ENCODE data around the gene USP20. TPM values are rescaled to one million over a fixed set of nuclear protein-coding genes. Genes with fewer than 3 reads are reported as not detected.

Gene USP20
- total RNA-seq, 2 donors from 2014 or later = 34.7 to 44.3 TPM

DNA sequence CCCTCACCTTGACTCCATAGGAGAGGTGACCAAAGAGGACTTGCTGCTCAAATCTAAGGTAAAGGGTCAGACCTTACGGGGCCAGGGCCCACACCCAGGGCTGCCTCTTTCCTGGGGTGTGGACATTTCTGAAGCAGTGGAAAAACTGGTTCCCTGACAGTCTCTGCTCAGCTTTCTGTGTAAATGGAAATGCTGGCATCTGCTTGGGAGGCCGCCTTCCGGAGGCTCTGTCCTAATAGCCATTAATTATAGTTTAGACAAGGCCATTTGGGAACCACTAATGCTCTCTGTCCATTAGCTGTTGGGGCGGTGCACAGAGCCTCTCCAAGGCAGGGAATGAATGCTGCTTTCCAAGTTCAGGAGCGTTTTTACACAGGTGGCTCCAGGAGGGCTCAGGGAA, 17.3 kb downstream of the USP20 start:
- peaks cover 20 to 35% of the 10 kb centered on the region in 2 donors for H3K4me1 Mint-ChIP-seq (ENCODE audit: low read depth in 2 of 2)
- H3K9me3 Mint-ChIP-seq = no peaks in the 10 kb centered on the region
- H3K36me3 Mint-ChIP-seq = peaks cover 27% of the 10 kb centered on the region
- H3K27me3 Mint-ChIP-seq = no peaks in the 10 kb centered on the region
- ATAC-seq (no peak), DNase-seq (ENCODE audit: low spot score) (no peak)
- no peak overlapping the region for H3K27ac Mint-ChIP-seq
- H3K4me3 Mint-ChIP-seq = no peak overlapping the region

GRCh38 chr9:129853614-129854013, 18.4 kb downstream of the USP20 start:
- Mint-ChIP-seq H3K9me3 (no peaks in the 10 kb centered on the region), H3K4me3 (peak overlapping the region; percentile 18), H3K27ac (no peak overlapping the region), H3K36me3 (peaks cover 27% of the 10 kb centered on the region), H3K27me3 (no peaks in the 10 kb centered on the region), H3K4me1 (ENCODE audit: low read depth in 2 of 2) (peaks cover 20 to 35% of the 10 kb centered on the region in 2 donors)
- no peak for ATAC-seq
- DNase-seq (ENCODE audit: low spot score) = no peak

GRCh38 chr9:129854588-129855110, 19.4 kb downstream of the USP20 start:
- Mint-ChIP-seq H3K4me3 (peak overlapping the region; percentile 47), H3K27me3 (no peaks in the 10 kb centered on the region), H3K9me3 (no peaks in the 10 kb centered on the region), H3K4me1 (ENCODE audit: low read depth in 2 of 2) (peaks cover 20 to 35% of the 10 kb centered on the region in 2 donors), H3K36me3 (peaks cover 27% of the 10 kb centered on the region), H3K27ac (peak overlapping the region; percentile 17 to 24)
- ATAC-seq = peak in 1 of 2 donors; percentile 58
- DNase-seq (ENCODE audit: low spot score) = peak; percentile 54

- DNase-seq (ENCODE audit: low spot score) (no peak), ATAC-seq (no peak)
- peaks cover 28 to 31% of the 10 kb centered on the region in 2 donors for H3K4me1 Mint-ChIP-seq (ENCODE audit: low read depth in 2 of 2)
- H3K4me3 Mint-ChIP-seq = no peak overlapping the region
- no peaks in the 10 kb centered on the region for H3K9me3 Mint-ChIP-seq
- H3K27me3 Mint-ChIP-seq = no peaks in the 10 kb centered on the region
- peaks cover 22% of the 10 kb centered on the region for H3K36me3 Mint-ChIP-seq
- H3K27ac Mint-ChIP-seq = no peak overlapping the region
Measured at GRCh38 chr9:129857207-129857606, 21.9 kb downstream of the USP20 start.

GRCh38 chr9:129858167-129858962, 23.1 kb downstream of the USP20 start:
- H3K4me3 Mint-ChIP-seq = no peak overlapping the region
- DNase-seq (ENCODE audit: low spot score) (no peak), ATAC-seq (no peak)
- H3K27ac Mint-ChIP-seq = no peak overlapping the region
- H3K9me3 Mint-ChIP-seq = no peaks in the 10 kb centered on the region
- peaks cover 30 to 36% of the 10 kb centered on the region in 2 donors for H3K4me1 Mint-ChIP-seq (ENCODE audit: low read depth in 2 of 2)
- peaks cover 17% of the 10 kb centered on the region for H3K36me3 Mint-ChIP-seq
- no peaks in the 10 kb centered on the region for H3K27me3 Mint-ChIP-seq

GRCh38 chr9:129860653-129861446, 25.6 kb downstream of the USP20 start:
- DNase-seq (ENCODE audit: low spot score) (no peak), ATAC-seq (no peak)
- Mint-ChIP-seq H3K9me3 (no peaks in the 10 kb centered on the region), H3K4me3 (no peak overlapping the region), H3K27me3 (no peaks in the 10 kb centered on the region), H3K4me1 (ENCODE audit: low read depth in 2 of 2) (peaks cover 21 to 28% of the 10 kb centered on the region in 2 donors), H3K27ac (no peak overlapping the region), H3K36me3 (peaks cover 10% of the 10 kb centered on the region)

DNA sequence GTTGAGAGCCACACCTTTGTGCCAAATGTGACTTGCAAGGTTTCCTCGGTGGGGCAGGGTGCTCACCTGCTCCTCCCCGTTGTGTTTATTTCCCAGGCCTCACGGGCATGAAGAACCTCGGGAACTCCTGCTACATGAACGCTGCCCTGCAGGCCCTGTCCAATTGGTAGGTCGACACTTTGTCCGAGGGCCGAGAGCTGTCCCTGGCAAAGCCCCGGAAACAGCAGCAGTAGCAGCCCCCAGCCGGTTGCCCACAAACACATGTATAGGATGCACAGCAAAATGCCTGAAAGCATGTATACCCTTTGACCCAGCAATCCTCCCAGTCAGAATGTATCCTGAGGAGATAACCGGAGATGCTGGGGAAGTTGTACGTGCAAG, 26.2 kb downstream of the USP20 start:
- H3K27ac Mint-ChIP-seq = peak overlapping the region in 1 of 2 donors; percentile 28
- no peak for DNase-seq (ENCODE audit: low spot score)
- ATAC-seq = no peak
- H3K4me1 Mint-ChIP-seq (ENCODE audit: low read depth in 2 of 2) = peaks cover 24 to 32% of the 10 kb centered on the region in 2 donors
- H3K9me3 Mint-ChIP-seq = no peaks in the 10 kb centered on the region
- peak overlapping the region; percentile 25 for H3K4me3 Mint-ChIP-seq
- peaks cover 10% of the 10 kb centered on the region for H3K36me3 Mint-ChIP-seq
- H3K27me3 Mint-ChIP-seq = no peaks in the 10 kb centered on the region

DNA sequence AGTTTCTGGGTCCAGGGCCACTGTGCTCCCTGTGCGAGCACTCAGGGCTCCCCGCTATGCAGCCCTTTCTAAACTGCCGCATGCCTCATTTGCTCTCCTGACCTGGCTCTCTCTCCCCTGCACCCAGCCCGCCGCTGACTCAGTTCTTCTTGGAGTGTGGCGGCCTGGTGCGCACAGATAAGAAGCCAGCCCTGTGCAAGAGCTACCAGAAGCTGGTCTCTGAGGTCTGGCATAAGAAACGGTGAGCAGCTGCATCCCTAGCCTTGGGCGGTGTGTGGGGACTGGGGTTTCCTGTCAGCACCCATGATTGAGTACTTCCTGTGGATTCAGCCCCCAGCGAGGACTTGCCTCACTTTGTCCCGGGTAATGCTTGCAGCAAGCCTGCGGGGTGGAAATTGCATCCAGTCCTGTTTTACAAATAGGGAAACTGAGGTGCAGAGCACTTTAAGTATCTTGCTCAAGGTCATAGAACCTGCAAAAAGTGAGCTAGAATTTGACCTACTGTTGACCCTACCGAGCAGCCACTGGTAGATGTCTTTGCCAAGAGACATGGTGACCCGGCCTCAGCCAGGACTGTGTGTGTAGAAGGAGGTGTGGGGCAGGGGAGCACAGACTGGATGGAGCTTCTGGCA, 27.9 kb downstream of the USP20 start:
- peaks cover 32 to 37% of the 10 kb centered on the region in 2 donors for H3K4me1 Mint-ChIP-seq (ENCODE audit: low read depth in 2 of 2)
- peak; percentile 93 to 94 for ATAC-seq
- DNase-seq (ENCODE audit: low spot score) = peak; percentile 82
- peak overlapping the region; percentile 67 for H3K4me3 Mint-ChIP-seq
- peaks cover 10% of the 10 kb centered on the region for H3K36me3 Mint-ChIP-seq
- H3K27me3 Mint-ChIP-seq = no peaks in the 10 kb centered on the region
- peak overlapping the region; percentile 79 to 91 for H3K27ac Mint-ChIP-seq
- H3K9me3 Mint-ChIP-seq = no peaks in the 10 kb centered on the region

DNA sequence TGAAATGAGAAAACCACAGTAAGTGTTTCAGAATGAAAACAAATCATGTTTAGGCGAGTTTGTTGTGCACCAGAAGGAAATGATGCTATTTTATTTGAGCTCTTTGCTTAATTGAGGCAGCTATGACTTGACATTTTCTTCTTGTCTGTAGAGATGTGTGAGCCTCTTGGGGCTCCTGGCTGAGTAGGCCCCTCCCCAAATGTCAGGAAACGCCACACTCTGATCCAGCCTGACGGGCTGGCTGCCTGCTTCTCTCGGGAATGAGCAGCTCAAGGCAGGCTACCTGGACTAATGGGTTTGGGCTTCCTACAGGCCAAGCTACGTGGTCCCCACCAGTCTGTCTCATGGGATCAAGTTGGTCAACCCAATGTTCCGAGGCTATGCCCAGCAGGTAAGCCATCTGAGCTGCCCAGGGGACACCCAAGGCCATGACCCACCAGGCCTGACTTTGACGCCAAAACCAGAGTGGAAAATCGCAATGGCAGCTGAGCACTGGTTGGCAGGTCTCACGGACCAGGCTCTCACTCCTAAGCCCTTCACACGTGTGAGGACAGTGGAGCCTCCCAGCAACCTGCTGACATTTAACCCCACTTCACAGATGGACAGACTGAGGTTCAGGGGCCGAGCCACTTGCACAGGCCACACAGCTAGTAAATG, 29.9 kb downstream of the USP20 start:
- peak in 1 of 2 donors; percentile 18 for ATAC-seq
- peak overlapping the region; percentile 76 to 84 for H3K27ac Mint-ChIP-seq
- no peaks in the 10 kb centered on the region for H3K27me3 Mint-ChIP-seq

DNA sequence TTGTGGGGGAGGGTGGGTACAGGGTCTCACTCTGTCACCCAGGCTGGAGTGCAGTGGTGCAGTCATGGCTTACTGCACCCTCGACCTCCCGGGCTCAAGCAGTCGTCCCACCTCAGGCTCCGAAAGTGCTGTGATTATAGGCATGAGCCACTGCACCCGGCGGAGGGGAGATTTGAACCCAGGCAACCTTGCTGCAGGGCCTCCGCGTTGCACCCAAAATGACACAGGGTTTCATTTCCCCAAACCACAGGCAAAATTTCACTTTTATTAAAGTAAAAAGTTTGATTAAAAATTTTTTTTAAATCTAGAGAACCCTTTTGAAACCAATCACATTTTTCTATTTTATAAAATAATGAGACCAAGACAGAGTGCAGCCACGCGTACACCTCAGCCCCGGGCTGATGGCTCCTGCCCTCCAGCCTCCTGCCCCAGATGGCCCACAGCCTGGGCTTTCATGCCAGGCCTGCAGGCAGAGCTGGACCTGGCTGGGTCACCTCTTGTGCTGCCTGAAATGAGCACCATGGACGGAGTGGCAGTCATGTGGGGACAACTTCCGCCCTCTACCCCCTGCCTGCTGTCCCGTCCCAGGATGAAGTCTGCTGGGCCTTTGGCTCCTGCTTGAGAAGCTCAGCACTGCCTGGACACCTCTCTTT, 30.5 kb downstream of the USP20 start:
- H3K27me3 Mint-ChIP-seq = no peaks in the 10 kb centered on the region
- H3K9me3 Mint-ChIP-seq = no peaks in the 10 kb centered on the region
- no peak for ATAC-seq
- DNase-seq (ENCODE audit: low spot score) = no peak
- no peak overlapping the region for H3K4me3 Mint-ChIP-seq
- H3K36me3 Mint-ChIP-seq = peaks cover 10% of the 10 kb centered on the region
- H3K27ac Mint-ChIP-seq = peak overlapping the region; percentile 51 to 82
- peaks cover 41 to 47% of the 10 kb centered on the region in 2 donors for H3K4me1 Mint-ChIP-seq (ENCODE audit: low read depth in 2 of 2)

More for the DNA sequence above, 29.9 kb downstream of the USP20 start:
- Mint-ChIP-seq H3K36me3 (peaks cover 10% of the 10 kb centered on the region), H3K4me1 (ENCODE audit: low read depth in 2 of 2) (peaks cover 38 to 46% of the 10 kb centered on the region in 2 donors), H3K9me3 (no peaks in the 10 kb centered on the region), H3K4me3 (peak overlapping the region; percentile 76)
- no peak for DNase-seq (ENCODE audit: low spot score)

- ATAC-seq = no peak
- DNase-seq (ENCODE audit: low spot score) = no peak
- peaks cover 41 to 47% of the 10 kb centered on the region in 2 donors for H3K4me1 Mint-ChIP-seq (ENCODE audit: low read depth in 2 of 2)
- H3K27me3 Mint-ChIP-seq = no peaks in the 10 kb centered on the region
- H3K4me3 Mint-ChIP-seq = no peak overlapping the region
- no peaks in the 10 kb centered on the region for H3K9me3 Mint-ChIP-seq
- H3K36me3 Mint-ChIP-seq = peaks cover 9% of the 10 kb centered on the region
- peak overlapping the region; percentile 51 to 82 for H3K27ac Mint-ChIP-seq
Measured at GRCh38 chr9:129866394-129867135, 31.3 kb downstream of the USP20 start.
